HG03558 (cell line): Measurements from ENCODE around the gene CDH23.

ENCODE experiments used
- ATAC-seq: cut with Tn5 transposase; IDR thresholded peaks from one replicate; pipeline ENCODE4 v1.9.1; 2021; ENCODE audit warnings: moderate number of reproducible peaks; ENCODE audit not compliant: unreplicated experiment; ENCODE audit errors: extremely low read depth

Gene CDH23

GRCh38 chr10:71571460-71572175 lies 174.9 kb downstream of the CDH23 start:
- ATAC-seq: no peak

DNA sequence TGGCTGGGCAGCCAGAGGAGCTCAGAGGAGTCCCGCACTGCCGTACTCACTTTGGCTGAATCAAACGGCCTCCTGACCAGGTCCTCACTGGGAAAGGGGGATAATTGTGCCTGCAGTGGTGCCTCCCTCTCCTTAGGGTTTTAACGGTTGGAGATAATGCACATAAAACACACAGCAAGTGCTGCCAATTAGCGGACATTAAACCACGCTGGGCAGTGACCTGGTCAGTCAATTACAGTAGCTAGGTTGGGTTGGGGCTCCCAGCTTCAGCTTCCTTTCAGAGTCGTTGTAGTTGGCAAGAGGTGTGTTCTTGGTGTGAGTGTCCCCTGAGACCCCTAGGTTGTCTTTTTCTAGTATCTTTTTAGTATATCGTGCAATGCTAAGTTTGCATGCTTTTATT lies 176.2 kb downstream of the CDH23 start:
- ATAC-seq: no peak

GRCh38 chr10:71573562-71574518 lies 177.1 kb downstream of the CDH23 start:
- no peak for ATAC-seq

DNA sequence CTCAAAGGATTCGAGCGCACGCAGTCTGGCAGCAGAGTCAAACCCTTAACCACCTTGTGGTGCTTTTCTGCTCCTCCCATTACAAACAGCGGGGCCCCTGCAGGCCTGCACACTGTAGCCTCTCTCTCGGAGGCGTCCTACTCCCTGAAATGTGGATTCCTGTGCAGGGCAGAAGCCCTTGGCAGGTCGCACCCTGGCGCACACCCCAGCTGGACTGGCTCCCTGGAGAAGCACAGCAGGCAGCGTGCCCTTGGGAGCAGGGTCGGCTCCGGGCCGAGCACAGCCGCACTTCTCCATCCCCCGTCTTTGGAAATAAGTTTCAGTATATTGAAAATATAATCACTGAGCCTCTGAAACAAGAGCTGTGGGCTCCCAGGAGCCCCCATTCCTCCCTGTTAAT lies 178.7 kb downstream of the CDH23 start:
- no peak for ATAC-seq

DNA sequence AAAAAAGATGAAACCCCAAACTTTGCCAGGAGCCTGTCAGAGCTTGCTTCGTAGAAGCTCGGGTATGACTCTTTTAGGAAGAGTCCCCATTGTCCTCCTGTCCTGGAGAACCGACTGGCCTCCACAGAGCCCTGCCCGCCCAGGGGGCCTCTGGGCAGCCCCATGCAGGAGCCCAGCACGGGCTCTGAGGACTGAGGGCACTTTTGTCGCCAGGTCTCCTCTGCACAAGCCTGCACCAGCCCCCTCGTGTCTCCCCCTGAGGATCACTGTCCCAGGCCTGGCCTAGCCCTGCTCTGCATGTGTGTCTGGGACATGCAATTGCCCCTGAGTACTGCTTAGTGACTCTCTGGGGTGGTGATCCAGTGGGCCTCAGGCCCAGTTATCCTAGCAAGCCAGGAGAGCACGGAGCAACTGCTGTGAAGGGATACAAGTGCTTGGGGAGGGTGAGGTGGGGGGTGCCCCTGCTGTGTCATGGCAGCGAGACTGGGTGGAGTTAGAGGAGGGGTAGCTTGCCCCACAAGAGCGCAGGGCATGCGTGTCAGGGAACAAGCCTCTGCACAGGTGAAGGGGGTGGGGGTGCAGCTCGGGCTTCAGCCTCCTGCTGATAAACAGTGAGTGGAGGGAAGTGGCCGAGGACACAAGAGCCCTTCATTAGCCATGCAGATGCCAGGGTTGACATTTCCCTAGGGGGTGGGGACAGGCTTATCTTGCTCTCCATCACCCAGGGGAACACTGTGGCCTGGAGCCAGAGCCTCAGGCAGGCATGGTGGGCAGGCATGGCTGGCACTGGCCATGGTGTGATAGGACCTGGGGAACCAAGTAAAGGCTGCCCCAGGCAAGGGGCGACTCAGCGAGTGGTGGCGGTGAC lies 179.4 kb downstream of the CDH23 start:
- ATAC-seq: no peak

DNA sequence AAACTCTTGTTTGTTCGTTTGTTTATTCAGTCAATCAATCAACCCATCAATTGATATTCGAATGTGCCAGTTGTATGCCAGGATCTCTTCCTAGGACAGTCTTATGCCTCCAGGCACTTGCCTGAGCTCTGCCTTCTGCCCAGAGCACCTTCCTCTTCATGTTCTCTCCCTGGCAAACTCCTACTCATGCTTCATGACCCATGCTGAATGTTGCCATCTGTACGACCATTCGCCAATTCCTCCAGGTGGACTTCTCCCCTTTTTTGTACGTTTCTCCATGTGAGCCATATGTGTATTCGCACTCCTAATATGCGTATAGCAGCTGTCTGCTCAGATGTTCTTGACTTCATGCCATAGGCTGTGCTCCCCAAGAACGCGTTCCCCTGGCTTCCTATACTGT lies 180.1 kb downstream of the CDH23 start:
- no peak for ATAC-seq

DNA sequence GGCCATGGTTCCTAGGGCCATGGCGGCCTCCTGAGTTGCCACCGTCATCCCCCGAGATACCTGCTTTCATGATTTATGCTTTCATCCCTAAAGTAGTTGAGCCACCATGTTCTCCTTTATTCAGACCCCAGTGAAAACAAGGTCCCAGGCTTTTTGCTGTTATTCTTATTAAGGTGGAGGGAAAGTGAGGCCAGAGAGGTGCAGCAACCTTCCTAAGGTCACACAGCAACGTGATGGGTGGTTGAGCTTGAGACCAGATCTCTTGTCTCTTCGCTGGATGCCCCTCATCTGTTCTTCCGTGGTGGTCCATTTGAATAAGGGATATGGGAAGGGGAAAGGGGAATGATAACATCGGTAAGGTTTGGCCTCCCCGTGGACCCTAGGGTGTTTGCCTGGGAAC lies 180.6 kb downstream of the CDH23 start:
- no peak for ATAC-seq

GRCh38 chr10:71578069-71578468 lies 181.3 kb downstream of the CDH23 start:
- no peak for ATAC-seq

- no peak for ATAC-seq
These were observed 182.9 kb downstream of the CDH23 start for GRCh38 chr10:71579668-71580067.

GRCh38 chr10:71580415-71580814 lies 183.7 kb downstream of the CDH23 start:
- no peak for ATAC-seq

- no peak for ATAC-seq
These were observed 184.2 kb downstream of the CDH23 start for GRCh38 chr10:71580926-71581325.

DNA sequence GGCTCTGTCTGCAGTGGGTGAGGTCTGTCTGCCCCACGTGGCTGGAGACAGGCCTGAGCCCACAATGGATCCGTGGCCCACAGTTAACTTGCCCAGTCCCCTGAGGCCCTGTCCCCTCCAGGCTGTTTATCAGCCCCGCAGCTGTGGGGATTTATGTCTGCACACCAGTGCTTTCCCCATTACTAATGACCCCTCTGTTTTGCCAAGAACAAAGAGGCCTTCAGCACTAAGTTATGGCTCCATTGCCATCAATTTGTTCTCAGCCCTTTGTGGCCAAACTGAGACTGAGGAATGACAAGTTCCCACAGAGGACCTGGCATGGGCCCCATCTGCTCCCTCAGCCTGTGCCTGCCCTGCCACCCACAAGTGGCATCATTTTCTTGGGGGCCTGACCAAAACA lies 184.7 kb downstream of the CDH23 start:
- ATAC-seq: no peak

DNA sequence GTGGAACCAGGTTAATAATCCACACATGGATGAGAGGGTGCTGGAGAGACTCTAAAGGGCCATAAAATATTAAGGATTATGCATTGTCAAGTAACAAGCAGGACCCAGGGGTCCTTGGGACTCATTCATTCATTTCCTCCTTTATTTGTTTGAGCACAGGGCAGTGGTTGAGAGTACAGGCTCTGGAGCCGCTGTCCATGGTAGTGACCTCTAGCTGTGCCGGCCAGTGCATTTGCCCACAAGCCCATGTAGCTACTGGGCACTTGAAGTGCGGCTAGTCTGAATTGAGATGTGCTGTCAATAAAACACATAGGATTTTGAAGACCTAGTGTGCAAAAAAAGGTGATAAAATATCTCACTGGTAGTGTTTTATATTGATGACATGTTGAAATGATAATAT lies 185.3 kb downstream of the CDH23 start:
- no peak for ATAC-seq

DNA sequence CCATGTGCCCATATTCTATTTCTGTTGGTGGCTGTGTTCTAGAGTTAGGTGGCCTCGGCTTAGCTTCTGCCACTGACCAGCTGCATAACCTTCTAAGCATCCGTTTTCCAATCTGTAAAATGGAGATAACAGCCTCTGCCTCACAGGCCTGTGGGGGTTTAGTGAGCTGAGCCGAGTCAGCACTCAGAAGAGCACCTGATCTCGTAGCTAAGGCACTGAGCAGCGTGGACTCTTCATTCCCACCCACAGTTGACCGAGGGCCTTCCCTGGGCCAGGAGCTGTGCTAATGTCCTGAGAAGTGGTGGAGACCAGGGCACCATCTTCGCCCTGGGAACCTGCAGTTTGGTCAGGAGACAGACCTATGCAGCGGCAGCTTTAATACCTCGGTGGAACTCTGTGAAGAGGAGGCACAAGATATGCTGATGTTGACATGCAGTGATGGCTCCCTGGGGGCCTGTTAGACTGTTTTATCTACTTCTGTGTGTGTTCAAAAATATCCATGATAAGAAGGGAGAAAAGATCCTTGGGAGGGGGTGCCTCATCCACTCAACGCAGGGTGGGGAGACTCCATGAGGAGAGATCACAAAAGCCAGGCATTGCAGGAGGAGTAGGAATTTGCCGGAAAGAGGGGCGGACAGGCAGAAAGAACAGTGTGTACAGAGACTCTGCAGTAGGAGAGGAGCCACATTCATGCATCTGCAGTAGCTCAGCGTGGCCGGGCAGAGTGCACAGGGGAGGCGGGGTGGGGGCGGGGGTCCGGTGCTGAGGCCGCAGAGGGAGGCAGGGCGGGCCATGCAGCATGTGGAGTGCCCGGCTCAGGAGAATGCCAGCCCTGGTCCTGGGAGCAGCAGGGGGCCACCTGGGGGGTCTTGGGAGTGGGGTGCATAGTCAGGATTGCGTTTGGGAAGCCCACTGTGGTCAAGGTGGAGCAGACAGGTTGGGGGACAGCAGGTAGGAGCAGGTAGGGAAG lies 186.1 kb downstream of the CDH23 start:
- no peak for ATAC-seq

DNA sequence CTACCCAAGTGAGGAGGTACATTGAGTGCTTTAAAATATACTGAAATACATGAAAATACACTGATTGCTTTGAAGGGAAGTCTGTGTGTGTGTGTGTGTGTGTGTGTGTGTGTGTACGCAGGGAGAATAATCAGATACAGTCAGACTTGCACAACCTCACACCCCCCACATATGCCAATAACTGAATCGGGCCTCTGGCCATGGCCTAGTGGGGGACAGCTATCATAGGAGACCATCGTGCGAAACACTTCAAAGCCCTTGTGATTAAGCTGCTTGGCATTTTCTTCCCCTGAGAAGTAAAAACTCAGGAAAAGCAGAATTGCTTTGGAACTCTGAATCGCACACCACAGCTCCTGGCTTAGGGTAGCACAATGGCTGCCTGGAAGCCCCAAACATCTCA lies 187.7 kb downstream of the CDH23 start:
- ATAC-seq: no peak

- ATAC-seq: no peak
These were observed 188.3 kb downstream of the CDH23 start for GRCh38 chr10:71584902-71585563.

DNA sequence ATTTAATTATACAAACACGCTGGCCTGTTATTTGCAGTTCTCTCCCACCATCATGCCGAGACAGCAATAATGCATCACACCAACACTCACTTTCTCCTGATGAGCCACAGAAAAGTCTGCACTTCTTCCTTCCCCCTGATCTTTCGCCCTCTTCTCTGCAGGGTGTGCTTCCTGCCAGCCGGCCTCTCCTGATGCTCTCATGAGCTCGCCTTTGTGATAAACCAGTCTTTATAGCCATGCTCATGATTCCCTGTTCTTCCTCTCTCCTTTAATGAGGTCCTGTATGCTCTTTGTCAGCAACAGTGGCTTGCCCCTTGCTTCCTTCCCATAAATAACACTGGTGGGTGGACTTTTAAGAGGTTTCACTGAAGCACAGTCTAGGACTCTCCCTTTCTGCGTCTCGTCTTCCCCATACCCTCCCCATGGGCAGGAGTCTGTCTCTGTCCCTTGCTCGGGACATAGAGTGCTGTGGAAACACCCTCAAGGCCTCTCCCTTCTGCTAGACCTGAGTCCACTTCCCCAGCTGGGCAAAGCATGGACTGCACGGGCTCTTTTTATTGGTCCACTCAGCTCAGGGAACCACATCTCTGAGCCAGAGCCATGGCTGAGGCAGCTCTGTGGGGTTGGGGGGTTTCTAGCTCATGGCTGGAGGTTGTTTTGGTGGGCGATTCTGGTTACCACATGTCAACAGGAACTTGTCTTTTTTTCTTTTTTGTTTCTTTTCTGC lies 189.0 kb downstream of the CDH23 start:
- no peak for ATAC-seq

DNA sequence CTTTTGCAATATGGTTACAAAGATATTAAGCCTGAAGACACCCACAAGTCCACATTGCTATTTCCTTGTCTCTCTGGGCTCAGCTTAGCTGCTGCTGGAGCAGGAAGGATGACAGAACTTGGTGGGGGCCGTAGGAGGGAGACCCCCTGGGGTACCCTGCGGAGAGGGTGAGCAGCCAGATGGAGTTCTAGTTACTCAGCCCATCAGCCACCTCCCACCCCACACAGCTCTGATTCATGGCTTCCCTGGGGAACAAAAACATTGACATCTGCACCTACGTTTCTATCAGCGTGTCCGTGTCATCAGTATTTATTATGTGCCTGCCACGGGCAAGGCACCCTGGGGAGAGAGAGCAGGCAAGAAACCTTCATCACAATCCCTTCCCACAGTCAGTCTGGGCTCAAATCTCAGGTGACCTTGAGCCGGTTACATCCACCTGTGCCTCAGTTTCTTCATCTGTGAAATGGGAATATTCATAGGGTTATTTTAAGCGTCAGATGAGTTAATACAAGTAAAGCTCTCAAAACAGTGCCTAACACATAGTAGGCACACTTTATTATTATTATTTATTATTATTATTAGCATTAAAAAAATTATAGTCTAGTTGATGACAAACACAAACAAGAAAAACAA lies 191.3 kb downstream of the CDH23 start:
- ATAC-seq: no peak
